Stimulated activated CD8-positive, alpha-beta memory T cell treated with anti-CD3 and anti-CD28 coated beads, Interleukin-7, amount 100 ng/mL, for 24 hours (primary cell): ENCODE data around the gene TNFRSF8.
A peak's percentile ranks its signal among the peaks of the same experiment; 100 is the strongest.

Source experiments
- DNase-seq: peaks from one replicate; pipeline ENCODE4 v3.0.0-alpha.2; 2020; ENCODE audit warnings: low read depth

Gene TNFRSF8

DNA sequence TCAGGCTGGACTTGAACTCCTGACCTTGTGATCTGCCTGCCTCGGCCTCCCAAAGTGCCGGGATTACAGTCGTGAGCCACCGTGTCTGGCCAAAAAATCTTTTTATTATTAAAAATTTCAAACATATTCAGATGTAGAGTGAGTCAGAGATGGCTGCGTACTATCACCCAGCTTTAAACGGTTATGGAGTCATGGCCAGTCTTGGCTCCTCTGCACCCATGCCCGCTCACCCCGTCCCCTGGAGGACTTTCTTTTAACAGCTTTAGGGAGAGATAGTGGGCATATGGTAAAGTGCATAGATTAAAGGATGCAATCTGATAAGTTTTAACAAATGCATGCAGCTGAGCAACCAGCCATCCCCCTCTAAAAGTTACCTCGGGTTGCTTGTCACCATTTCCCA lies 51.8 kb downstream of the TNFRSF8 start:
- DNase-seq: no peak

DNA sequence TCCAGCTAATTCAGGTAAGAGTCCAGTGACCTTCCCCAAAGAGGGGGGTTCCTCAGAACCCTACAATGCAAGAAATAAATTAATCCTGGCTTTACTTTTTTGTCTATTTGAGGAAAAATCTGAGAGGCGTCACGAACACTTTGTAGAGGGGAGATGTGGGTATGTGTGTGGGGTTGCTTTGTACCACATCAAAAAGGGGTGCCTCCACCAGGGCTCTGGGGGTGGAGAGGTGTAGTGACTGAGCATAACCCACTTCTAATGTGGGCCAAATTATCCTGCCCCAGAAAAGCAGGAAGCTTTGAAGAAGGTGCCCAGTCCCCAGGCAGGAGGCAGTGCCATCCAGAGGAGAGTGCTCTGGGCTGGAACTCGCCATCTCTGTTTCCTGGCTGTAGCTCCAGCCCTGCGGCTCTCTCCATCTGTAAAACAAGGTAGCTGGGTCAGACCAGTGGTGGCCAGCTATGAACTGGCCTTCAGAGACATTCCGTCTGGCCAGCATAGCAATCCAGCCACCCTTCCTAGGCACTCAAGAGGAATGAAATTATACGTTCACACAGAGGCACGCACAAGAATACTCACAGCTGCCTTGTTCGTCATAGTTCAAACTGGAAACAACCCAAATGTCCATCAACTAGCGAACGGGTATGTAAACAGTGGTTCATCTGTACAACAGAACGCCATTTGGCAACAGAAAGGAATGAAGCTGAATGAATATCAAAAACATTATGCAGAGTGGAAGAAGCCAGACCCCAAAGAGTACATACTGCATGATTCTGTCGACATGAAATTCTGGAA lies 58.3 kb downstream of the TNFRSF8 start:
- no peak for DNase-seq

DNA sequence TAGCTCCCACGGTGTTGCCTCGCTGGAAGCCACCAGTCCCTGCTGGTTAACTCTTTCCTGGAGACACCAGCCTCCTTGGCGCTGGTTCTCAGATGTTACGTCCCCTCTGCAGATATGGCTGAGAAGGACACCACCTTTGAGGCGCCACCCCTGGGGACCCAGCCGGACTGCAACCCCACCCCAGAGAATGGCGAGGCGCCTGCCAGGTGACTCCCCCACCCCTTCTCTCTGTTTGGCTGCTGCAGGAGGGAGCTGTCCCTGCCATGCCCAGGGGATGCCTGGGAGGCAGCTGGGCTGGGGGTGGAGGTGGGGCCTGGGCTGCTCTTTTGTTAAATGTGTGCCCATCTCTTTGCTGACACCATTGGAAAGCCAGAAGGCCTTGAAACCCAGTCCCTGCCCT lies 60.1 kb downstream of the TNFRSF8 start:
- no peak for DNase-seq

DNA sequence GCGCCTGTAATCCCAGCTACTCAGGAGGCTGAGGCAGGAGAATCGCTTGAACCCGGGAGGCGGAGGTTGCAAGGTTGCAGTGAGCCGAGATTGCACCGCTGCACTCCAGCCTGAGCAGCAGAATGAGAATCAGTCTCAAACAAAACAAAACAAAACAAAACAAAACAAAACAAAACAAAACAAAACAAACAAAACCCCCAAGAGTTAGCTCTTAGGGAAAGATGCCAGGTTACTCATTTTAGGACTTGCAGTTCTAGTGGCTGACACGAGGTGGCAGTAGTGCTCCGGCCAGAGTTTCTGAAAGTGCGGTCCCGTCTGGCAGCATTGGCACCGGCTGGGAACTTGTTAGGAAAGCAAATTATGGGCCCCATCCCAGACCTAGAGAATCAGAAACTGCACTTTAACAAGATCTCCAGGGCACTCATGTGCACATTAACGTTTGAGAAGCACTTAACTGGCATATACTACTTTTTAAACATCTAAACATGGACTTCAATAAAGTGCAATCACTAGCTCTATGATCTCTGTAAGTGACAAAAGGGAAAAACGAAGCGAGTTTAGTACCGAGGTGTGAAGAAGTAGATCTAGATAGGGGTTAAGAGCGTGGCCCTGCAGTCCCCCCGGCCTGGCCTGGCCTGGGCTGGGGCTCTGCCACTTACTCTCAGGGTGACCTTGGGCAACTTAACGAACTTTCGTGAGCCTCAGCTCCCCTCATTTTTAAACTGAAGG lies 61.8 kb downstream of the TNFRSF8 start:
- peak; percentile 61 for DNase-seq

DNA sequence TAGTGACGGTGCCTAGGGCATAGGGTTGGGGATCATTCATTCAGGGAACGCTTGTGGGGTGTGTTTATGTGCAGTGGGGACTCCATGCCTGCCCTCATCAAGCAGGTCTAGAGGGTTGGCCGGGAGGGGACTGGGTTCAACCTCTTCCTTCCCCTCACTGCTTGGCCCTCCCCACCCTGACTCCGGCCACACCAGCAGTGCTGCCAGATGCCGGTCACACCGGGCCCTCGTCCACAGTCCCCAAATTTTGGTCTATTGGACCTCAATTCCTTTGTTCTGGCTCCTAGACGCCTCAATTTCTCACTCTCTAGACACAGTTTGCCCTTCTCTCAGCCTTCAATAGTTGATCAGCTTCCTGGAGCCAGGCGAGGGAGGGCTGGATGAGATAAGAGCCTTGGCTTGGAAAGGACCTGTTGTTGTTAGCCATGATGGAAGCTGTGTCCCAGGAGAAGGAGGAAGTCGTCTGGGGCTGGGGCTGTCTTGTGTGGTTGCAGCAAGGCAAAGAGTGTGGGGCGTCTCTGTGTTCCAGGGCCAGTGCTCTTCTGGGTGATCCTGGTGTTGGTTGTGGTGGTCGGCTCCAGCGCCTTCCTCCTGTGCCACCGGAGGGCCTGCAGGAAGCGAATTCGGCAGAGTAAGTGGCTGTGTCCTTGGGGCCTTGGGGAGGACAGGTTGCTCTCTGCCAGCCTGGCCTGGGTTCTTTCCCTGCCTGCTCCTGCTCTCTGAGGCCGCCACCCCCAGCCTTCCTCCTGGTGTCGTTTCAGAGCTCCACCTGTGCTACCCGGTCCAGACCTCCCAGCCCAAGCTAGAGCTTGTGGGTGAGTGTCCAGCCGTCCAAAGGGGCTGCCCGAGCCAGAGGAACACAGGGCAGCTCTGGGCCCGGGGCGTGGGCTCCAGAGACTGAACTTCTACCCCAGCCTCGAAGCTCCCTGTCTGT lies 62.6 kb downstream of the TNFRSF8 start:
- no peak for DNase-seq

DNA sequence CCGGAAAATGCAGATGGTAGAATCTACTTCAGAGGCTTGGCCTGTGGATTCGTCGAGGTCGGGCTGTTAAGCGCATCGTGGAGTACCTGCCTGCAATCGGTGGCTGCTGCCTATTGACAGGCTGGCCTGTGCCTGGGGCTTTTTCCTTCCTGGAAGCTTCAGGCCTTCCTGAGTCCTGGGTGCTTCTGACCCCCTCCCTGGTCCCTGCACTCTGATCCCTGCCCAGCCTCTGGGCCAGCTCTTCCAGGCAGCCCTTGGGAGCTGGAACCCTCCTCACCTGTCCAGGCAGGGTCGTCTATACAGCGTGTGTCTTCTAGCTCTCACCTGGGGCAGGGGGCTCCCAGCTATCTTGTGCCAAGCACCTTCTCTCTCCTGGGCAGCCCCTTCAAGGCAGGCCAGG lies 63.7 kb downstream of the TNFRSF8 start:
- DNase-seq: no peak

DNA sequence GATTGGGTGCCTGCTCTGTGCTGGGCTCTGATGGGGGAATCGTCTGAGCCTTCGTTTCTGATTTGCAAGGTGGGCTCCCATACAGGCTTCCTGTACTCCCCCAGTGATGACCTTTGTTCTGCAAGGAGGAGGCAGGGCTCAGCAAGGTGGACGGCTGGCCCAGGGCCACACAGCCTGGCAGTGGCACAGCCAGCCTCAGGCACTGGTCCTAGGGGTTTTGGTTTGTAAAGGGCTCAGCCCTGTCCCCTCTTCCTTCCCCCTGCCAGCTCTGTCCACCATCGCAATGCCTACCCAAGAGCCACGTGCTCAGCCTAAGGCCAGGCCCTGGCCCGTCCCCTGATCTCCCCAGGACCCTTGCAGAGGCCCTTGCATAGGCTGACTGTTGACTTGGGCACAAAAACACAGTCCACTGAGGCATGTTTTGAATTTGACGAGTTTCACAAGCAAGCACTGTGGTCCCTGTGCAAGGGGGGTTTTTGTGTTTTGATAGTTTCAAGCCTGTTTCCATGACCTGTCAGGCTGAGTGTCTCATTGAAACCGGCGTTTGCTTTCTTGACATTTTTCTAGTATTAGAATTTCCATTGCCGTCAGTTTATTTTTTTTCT lies 64.2 kb downstream of the TNFRSF8 start:
- DNase-seq: no peak

DNA sequence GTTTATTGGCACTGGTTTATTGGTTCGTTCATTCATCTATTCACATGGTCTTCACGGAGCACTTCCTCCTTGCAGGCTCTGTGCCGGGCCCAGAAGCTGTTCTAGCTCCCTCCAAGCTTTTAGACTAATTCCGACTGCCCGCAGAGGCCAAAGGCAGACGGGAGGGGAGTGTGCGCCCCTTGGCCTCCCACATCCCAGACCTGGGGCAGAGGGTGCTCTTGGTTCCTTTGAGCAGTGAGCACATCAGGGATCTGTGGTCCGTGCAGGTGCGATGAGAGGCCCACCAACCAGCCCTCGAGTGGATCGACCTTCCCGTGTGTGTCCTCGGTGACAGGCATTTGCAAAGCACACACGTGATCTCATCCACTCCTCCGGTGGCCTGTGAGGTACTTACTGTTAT lies 65.0 kb downstream of the TNFRSF8 start:
- DNase-seq: no peak

DNA sequence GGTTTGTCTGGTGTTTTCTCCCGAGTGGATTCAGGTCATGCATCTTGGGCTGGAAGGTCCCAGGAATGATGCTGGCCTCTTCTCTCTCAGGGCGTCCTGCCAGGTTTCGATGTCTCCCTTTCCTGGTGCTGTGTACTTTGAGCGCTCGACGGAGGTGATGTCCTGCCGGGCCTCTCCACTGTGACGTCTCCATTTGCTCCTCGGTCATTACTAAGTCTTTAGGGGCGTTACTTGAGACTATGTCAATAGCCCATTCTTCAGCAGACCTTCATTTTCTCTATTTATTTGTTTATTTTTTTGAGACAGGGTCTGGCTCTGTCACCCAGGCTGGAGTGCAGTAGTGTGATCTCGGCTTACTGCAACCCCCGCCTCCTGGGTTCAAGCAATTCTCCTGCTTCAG lies 66.5 kb downstream of the TNFRSF8 start:
- DNase-seq: no peak

DNA sequence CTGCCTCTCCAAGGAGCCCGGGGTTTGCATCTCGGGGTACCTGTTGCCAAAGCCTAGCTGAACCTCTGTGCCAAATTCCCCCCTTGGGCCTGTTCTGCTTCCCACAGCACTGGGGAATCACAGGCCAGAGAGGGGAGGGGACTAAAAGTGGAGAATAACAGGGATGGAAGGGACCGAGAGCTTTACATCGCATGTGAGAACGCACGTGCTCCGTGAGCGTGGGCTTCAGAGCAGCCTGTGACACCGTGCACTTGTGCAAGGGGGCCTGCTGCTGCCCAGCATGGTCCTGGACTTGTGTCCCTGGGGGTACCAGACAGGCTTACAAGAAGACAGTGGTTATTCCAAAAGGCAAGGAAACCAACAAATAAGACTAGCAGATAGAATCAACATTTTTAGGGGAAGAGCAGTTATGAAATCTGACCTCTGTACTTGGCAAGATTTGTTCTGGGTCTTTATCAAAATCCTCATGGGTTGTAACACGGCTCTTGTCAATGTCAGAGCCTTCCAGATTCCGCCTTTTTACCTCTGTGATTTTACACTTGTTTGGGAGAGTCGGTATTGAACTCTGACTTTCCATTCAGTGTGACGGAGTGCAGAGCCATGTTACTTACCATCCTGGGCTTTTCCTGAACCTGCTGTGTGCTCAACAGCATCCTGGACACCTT lies 67.5 kb downstream of the TNFRSF8 start:
- DNase-seq: no peak

DNA sequence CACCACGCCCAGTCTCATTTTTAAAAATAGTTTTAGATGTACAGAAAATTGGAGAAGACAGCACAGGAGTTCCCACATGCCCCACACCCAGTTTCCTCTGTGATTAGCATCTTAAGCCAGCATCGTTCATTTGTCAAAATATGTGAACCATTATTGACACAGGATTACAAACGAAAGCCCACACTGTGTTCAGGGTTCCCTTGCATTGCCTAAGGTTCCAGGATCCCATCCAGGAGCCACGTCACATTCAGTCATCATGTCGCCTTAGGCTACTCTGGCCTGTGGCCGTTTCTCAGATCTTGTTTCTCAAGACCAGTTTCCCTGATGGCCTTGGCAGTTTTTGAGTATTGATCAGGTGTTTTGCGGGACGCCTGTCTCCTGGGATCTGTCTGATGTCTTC lies 69.0 kb downstream of the TNFRSF8 start:
- DNase-seq: no peak

DNA sequence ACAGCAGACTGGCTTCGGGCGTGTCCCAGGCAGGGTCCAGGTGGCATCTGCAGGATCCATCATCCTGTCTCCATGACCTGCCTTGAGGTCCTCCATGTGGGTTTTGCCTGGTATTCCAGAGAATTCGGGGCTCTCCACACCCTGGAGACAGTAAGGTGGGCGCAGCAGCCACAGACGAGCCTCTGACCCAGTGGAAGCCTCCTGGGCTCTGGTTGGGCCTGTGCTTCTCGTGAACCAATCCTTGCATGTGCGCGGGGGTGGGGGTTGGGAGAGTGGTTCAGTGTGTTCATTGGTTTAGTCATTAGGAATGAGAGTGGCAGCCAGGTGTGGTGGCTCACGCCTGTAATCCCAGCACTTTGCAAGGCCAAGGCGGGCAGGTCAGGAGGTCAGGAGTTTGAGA lies 71.6 kb downstream of the TNFRSF8 start:
- no peak for DNase-seq

DNA sequence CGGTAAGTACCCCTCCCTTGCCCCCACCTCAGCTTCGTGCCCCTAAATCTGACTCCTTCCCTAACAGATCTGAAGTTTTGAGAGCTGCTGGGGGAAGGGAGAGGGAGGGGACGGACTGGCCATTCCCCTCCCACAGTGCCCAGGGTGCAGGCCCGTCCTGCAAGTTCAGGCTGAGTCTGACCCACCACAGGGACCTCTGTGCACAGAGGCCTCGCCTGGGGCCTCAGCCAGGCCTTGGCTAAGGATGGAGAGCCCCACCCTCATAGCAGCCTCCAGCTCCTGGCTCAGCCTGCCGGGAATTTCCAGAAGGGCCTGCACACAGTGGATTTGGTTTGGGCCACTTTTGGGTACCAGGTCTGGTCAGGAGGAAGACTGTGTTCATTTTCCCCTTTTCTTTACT lies 72.5 kb downstream of the TNFRSF8 start:
- DNase-seq: no peak

DNA sequence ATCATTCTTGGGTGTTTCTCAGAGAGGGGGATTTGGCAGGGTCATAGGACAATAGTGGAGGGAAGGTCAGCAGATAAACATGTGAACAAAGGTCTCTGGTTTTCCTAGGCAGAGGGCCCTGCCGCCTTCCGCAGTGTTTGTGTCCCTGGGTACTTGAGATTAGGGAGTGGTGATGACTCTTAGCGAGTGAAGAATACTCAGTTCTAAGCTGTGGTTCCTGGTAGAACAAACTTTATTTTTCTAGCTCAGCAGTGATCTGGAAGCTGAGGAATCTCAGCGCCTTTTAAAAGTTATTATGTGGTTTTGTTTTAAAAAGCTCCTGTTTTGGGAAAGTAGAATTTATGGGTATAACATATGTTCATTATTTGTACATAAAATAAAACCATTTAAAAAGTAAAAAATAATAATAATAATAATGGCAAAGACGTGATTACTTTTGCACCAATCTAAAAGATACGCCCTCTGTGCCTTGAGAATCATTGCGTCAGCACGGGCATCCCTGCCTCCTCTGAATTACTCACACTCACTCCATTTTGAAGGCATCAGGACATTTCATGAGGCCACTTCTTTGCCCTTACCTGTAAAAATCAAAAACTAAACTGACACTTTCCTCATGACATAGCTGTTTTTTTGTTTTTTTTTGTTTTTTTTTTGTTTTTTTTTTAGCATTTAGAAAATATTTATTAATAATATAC lies 74.0 kb downstream of the TNFRSF8 start:
- no peak for DNase-seq

DNA sequence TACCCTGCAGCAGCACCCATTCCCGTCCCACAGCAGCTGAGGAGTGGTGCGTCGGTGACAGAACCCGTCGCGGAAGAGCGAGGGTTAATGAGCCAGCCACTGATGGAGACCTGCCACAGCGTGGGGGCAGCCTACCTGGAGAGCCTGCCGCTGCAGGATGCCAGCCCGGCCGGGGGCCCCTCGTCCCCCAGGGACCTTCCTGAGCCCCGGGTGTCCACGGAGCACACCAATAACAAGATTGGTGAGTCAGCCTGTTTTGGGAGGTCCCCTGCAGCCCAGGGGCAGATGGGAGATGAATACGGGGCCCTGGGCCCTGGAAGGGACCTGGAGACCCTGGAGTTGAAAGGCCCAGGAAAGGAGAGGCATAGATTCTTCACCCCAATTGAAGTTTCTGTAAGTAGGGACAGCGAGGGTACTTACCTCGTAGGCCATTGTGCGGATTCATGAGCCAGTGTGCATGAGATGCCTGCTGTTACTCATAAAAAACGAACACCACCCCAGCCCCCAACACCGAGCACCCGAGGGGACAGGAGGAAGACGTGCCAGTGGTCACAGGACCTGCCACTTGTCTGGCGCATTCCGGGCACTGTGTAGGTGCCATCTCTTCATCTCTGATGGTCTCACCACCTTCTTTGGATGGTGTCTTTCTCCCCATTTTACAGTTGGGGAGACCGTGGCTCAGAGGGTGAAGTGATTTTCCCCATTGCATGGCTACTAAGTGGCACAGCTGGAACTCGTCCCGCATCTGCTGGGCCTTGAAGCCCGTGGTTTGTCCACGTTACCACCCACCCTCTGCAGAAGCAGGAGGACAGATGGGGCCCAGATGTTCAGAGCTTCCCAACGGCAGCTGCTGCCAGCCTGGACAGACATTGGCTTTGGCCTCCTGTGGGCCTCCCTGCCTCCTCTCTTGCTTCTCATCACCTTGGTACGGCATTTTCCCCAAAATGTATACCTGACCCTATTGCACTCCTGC lies 75.4 kb downstream of the TNFRSF8 start:
- DNase-seq: no peak

DNA sequence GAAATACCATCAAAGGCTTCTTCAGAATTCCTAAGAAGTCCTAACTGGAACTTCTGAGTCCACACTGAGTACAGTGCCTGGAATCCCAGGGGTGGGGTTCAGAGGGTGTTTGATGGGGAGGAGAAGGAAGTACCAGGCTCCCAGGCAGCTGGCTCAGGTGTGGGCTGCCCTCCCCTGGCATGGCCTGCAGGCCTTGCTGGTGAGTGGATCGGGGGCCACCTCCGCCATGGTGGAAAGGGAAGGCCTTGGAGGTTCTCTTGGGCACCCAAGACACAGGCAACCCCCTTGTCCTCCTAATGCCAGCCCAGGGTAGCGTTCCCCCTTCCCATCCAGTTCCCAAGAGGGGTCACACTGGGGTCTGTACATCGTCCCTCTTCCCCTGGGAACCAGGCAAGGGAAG lies 76.9 kb downstream of the TNFRSF8 start:
- no peak for DNase-seq

DNA sequence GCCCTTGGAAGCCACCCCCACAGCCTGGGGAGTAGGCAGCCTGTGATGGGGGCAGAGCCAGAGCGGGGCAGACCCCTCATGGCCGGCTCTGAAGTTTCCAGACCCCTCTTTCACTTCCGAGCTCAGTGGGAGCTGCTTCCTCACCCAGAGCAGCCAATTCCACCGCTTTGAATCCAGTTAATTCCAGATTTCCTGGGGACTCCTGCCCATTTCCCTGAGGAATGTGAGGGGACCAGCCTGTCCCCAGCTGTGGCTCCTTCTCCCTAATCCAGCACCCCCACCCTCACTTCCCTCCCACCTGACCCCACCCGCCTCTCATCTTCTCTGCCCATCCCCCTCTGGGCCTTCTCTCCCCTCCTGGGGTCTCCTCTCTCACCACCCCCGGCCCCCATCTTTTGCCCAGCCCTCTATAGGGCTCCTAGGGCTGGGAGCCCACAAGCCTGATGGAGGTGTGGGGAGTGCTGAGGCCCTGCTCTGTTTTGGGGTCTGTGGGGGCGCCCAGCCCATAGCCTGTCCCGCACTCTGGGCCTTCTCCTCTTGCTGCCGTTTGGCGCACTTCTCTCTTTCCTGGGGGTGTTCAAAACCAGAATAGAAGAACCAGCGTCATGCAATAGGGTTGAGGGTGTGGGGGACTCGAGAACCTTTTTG lies 77.5 kb downstream of the TNFRSF8 start:
- DNase-seq: no peak

DNA sequence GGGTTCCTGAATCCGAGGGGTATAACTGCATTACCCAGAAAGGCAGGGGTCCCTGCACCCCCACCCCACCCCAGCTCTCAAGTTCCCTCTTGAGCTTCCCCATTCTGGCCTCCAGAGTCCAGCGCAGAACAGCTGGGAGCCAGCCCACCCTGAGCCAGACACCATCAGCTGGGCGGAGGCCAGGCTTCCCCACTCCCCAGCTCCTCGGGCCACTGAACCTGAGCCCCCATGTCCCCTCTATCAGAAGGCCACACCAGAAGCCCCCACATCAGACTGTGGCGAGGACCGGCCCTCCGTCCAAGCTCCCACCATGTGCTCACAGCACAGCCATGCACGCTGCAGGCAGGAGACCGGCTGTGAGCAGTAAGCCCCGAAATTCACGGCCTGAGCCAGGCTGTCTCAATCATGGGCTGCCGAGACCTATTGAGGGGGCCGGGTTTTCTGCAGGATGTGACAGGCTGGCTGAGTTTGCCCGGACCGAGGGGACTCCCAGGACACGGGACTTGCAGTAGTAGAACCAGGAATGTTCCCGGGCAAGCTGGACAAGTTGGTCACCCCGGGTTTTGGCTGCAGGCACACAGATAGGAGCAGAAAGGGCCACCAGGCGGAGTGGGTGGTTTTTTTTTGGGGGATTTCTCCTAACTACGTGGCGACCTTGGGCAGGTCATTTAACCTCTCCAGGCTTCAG lies 78.2 kb downstream of the TNFRSF8 start:
- no peak for DNase-seq
